GM12801 (cell line): ENCODE results near the gene ZNF207.

Source experiments
- TF ChIP-seq, protein P1 (sequence below): IDR thresholded peaks from one replicate; pipeline ENCODE4 v1.5.1; 2011; ENCODE audit warnings: control low read depth; ENCODE audit not compliant: insufficient read length; ENCODE audit errors: extremely low read depth

ZNF207 gene

DNA sequence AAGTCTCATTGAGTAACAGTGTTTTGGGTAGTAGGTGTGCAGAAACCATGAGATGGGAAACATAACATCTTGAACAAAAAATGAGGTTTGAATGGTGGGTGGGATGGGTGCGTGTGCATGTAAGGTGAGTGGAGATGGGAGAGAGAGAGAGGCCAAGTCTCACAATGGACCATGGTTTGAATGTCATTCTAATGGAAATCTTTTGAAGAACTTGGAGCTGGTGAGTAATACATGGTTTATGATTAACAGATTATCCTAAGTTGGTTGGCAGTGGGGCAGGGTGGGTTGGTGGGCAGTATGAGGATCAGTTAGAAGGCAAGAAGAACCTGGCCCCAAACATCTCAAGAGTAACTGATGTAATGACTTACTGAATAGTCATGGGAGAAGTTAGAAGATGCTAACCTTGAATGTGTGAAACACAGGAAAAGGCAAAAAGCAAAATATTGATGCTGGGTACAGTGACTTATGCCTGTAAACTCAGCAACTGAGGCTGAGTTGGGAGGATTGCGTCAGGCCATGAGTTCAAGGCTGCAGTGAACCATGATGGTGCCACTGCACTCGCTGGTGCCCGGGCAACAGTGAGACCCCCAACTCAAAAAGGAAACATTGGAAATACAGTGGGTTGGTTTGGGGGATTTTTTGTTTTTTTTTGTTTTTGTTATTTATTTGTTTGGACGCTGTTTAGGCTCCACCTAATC, 32.7 kb downstream of the ZNF207 start:
- TF ChIP-seq, protein P1, sequence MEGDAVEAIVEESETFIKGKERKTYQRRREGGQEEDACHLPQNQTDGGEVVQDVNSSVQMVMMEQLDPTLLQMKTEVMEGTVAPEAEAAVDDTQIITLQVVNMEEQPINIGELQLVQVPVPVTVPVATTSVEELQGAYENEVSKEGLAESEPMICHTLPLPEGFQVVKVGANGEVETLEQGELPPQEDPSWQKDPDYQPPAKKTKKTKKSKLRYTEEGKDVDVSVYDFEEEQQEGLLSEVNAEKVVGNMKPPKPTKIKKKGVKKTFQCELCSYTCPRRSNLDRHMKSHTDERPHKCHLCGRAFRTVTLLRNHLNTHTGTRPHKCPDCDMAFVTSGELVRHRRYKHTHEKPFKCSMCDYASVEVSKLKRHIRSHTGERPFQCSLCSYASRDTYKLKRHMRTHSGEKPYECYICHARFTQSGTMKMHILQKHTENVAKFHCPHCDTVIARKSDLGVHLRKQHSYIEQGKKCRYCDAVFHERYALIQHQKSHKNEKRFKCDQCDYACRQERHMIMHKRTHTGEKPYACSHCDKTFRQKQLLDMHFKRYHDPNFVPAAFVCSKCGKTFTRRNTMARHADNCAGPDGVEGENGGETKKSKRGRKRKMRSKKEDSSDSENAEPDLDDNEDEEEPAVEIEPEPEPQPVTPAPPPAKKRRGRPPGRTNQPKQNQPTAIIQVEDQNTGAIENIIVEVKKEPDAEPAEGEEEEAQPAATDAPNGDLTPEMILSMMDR = no peak

DNA sequence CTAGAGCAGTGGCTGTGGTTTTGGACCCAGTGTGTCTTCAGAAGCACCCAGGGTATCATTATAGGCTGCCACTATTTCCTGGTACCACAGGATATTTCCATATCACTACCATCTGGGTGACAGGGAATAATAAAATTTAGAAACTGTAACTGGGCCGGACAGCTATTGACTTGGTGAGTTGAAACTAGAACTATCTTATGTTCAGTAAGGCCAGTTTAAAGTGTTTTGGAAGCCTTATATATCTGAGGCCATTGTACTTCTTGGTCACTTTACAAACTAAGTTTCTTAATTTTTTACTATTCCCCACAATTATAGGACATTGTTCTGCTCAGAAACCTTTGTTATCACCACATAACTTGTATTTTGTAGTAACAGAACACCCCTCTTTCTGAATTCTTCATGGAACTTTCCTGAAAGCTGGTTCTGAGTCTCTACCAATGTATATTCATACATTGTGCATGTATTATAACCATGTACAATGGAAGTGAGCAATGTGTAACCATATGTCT, 34.0 kb downstream of the ZNF207 start:
- TF ChIP-seq, protein P1 = no peak

DNA sequence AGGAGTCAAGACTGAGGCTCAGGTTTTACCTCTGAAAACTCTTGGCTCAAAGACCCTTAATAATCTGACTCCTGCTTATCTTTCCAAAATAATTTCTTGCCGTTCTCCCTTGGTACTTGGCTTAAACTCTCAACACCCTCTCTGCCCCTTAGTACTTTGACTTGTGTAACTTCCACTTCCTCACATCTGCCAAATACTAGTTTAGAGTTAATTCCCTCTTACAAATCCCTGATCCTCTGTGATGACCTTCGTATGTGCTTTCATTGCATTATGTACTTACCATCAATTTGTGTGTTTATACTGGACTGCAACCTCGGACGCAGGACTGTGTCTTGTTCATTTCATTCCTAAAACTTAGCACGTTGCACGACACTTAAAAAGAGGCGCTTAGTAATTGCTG, 35.2 kb downstream of the ZNF207 start:
- TF ChIP-seq, protein P1 = no peak

DNA sequence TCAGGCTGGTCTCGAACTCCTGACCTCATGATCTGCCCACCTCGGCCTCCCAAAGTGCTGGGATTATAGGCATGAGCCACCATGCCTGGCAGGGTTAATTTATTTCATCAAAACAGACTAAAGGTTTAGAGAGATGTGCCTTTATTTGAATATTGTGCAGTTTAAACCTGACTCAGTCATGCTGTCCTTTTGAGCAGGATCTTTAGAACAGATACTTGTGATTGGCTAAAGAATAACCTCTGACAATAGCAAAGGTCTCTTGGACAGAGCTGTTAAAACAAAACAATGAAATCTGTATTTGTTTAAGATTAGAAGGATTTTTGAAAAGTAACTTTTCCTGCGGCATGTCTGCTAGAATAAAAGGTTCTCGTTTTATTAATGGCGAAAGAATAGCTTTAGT, 36.0 kb downstream of the ZNF207 start:
- TF ChIP-seq, protein P1 = no peak

DNA sequence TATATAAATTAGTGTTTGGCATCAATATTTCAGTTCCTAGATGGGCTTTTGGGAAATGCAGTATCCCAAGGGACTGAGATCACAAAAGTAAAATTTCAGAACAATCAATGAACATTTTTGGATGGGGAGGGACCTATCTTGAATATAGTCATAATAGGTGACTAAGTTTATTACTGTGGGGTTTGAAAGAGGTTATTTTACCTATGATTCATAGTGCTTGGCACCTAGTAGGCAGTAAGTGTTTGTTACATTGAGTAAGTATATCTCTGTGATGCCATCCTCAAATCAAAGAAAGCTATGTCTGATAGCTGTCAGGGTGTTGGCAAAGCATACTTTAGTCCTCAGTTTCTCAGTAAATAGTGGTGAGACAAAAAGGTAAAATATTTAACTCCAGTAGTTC, 36.9 kb downstream of the ZNF207 start:
- TF ChIP-seq, protein P1 = no peak

DNA sequence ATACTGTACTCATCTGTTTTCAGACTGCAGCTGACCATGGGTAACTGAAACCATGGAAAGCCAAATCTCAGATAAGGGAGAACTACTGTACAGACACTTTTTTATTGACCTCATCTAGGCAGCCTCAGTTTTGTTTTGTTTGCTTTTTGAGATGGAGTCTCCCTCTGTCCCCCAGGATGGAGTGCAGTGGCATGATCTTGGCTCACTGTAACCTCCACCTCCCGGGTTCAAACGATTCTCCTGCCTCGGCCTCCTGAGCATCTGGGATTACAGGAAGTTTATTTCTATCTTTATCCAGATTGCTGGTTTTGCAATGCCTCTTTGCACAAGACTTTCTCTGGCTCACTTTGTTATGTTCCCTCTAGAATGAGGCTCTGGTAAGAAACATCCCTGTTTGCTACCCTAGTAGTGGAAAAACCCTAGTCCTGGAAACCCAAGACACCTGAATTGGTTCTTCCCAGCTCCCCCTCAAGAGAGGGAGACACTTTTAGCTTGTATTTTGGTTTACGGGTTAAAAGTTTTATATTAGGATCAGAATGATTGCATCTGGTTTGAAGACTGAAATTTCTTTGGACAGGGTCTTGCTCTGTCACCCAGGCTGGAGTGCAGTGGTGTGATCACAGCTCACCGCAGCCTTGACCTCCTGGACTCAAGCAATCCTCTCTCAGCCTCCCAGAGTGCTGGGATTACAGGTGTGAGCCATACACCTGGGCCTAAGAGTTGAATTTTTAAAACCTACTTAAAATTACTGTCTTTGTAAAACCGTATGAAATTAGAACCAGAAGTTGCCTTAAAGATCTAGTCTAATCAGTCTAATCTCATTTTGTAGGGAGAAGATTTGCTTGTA, 38.9 kb downstream of the ZNF207 start:
- TF ChIP-seq, protein P1 = no peak

DNA sequence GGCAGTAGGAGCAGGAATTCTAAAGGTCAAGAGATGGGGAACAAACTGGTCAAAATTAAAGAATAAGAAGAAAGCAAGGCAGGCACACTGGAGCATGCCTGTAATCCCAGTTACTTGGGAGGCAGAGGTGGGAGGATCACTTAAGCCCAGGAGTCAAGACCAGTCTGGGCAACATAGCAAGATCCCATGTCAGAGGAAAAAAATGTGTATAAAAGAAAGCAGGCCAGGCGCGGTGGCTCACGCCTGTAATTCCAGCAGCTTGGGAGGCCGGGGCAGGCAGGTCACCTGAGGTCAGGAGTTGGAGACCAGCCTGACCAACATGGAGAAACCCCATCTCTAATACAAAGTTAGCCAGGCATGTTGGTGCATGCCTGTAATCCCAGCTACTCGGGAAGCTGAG, 43.9 kb downstream of the ZNF207 start:
- TF ChIP-seq, protein P1 = no peak
